Neural progenitor cell (in vitro differentiated cells): ENCODE data around the gene RPL9.

ENCODE experiments used
- CTCF ChIP-seq: fragments of 200-600 bp; sonication (generic); IDR thresholded peaks from 2 replicates; pipeline ENCODE4 v1.5.1; 2017; ENCODE audit warnings: antibody characterized with exemption, mild to moderate bottlenecking
- EZH2 ChIP-seq: fragments of 200-600 bp; sonication (generic); IDR thresholded peaks from 2 replicates; pipeline ENCODE4 v1.6.1; 2017; ENCODE audit warnings: antibody characterized with exemption, mild to moderate bottlenecking, moderate library complexity
- EZH2phosphoT487 ChIP-seq: fragments of 200-600 bp; sonication (generic); IDR thresholded peaks from 2 replicates; pipeline ENCODE4 v1.6.1; 2017; ENCODE audit warnings: antibody characterized with exemption

GRCh38 chr4:39502019-39502663 lies 43.4 kb upstream of the RPL9 start:
- no peak for TF ChIP-seq CTCF
- no peak for TF ChIP-seq EZH2
- no peak for TF ChIP-seq EZH2phosphoT487
